HEK293 (cell line): Measurements from ENCODE around the gene PLEKHG5.
"Not testable (repeated sequence)": the region's sequence is repeated elsewhere in the genome, so short reads cannot be mapped to it uniquely, and the experiment has no call there.

ENCODE experiments used
- CTCF ChIA-PET: fragments of 350-600 bp; formaldehyde crosslinking; extraction: SDS; loops from one replicate; lab custom pipeline; 2021; ENCODE audit warnings: antibody characterized with exemption; lab: Yijun Ruan, JAX
- POLR2A ChIA-PET: fragments of 300-600 bp; formaldehyde crosslinking; extraction: SDS; loops from one replicate; lab custom pipeline; 2020; ENCODE audit warnings: antibody characterized with exemption, inconsistent platforms; lab: Yijun Ruan, JAX
- H3K27ac ChIP-seq: fragments of 200-500 bp; sonication (Bioruptor generic); 2 replicates; pipeline ENCODE4 v1.5.1; 2014; ENCODE audit warnings: low read depth, low read length, control low read depth, inconsistent platforms; ENCODE audit errors: extremely low read depth
- H3K36me3 ChIP-seq, 2 experiments: fragments of 200-500 bp in 1 of 2; sonication (Bioruptor generic) in 1 of 2; 1 replicate in 1 of 2; 2 replicates in 1 of 2; pipeline ENCODE4 v1.5.1; 2014 to 2017; ENCODE audit warnings: inconsistent platforms in 2 of 2, low read length in 2 of 2; ENCODE audit not compliant: control insufficient read depth in 2 of 2, insufficient read depth in 1 of 2
- H3K4me1 ChIP-seq: fragments of 200-500 bp; sonication (Bioruptor generic); 2 replicates; pipeline ENCODE4 v1.5.1; 2014; ENCODE audit warnings: mild to moderate bottlenecking, low read length, inconsistent platforms; ENCODE audit not compliant: control insufficient read depth, insufficient read depth
- H3K4me3 ChIP-seq: 2 replicates; pipeline ENCODE4 v1.5.1; 2011; ENCODE audit warnings: low read depth, mild to moderate bottlenecking, control low read depth, low read length, moderate library complexity
- H3K9me3 ChIP-seq: fragments of 200-500 bp; sonication (Bioruptor generic); 2 replicates; pipeline ENCODE4 v1.5.1; 2014; ENCODE audit warnings: low read depth, low read length, inconsistent platforms; ENCODE audit not compliant: control insufficient read depth, insufficient read depth
- GLIS2 ChIP-seq: fragments of 450-650 bp; formaldehyde crosslinking; IDR thresholded peaks from 2 replicates; pipeline ENCODE4 v1.5.1; 2016; ENCODE audit warnings: missing biosample characterization, missing genetic modification characterization
- HOXC10 ChIP-seq: sonication (generic); formaldehyde crosslinking; IDR thresholded peaks from 2 replicates; pipeline ENCODE4 v1.8.1; 2023; ENCODE audit warnings: mild to moderate bottlenecking, missing genetic modification reagents
- KLF1 ChIP-seq: fragments of 450-650 bp; formaldehyde crosslinking; IDR thresholded peaks from 2 replicates; pipeline ENCODE4 v1.5.1; 2016; ENCODE audit warnings: missing biosample characterization, missing genetic modification characterization
- SP3 ChIP-seq: fragments of 450-650 bp; formaldehyde crosslinking; IDR thresholded peaks from 2 replicates; pipeline ENCODE4 v1.5.1; 2016; ENCODE audit warnings: missing biosample characterization, missing genetic modification characterization
- ZBTB8A ChIP-seq: fragments of 450-650 bp; formaldehyde crosslinking; IDR thresholded peaks from 2 replicates; pipeline ENCODE4 v1.5.1; 2016; ENCODE audit warnings: missing biosample characterization, missing genetic modification characterization
- ZIC2 ChIP-seq: fragments of 450-650 bp; formaldehyde crosslinking; IDR thresholded peaks from 2 replicates; pipeline ENCODE4 v1.5.1; 2016; ENCODE audit warnings: missing biosample characterization, missing genetic modification characterization
- ZNF146 ChIP-seq: fragments of 450-650 bp; formaldehyde crosslinking; IDR thresholded peaks from 2 replicates; pipeline ENCODE4 v1.5.1; 2016; ENCODE audit warnings: missing biosample characterization, missing genetic modification characterization
- ZNF341 ChIP-seq: fragments of 450-650 bp; formaldehyde crosslinking; IDR thresholded peaks from 2 replicates; pipeline ENCODE4; 2016; ENCODE audit warnings: low read depth, missing biosample characterization, missing genetic modification characterization
- ZNF433 ChIP-seq: fragments of 450-650 bp; formaldehyde crosslinking; IDR thresholded peaks from 2 replicates; pipeline ENCODE4 v1.5.1; 2016; ENCODE audit warnings: missing biosample characterization, missing genetic modification characterization, low read depth
- ZNF560 ChIP-seq: fragments of 450-650 bp; formaldehyde crosslinking; IDR thresholded peaks from 2 replicates; pipeline ENCODE4 v1.5.1; 2017; ENCODE audit warnings: missing biosample characterization, missing genetic modification characterization, borderline replicate concordance
- ZNF623 ChIP-seq: fragments of 450-650 bp; formaldehyde crosslinking; IDR thresholded peaks from 2 replicates; pipeline ENCODE4 v1.5.1; 2016; ENCODE audit warnings: missing biosample characterization, missing genetic modification characterization
- ZNF707 ChIP-seq: fragments of 450-650 bp; formaldehyde crosslinking; IDR thresholded peaks from 2 replicates; pipeline ENCODE4 v1.5.1; 2016; ENCODE audit warnings: missing biosample characterization, missing genetic modification characterization
- TF ChIP-seq, protein P1 (sequence below): fragments of 450-650 bp; formaldehyde crosslinking; optimal IDR thresholded peaks from 2 replicates; pipeline ENCODE3; 2016; ENCODE audit warnings: missing biosample characterization, mild to moderate bottlenecking, missing genetic modification characterization
- TF ChIP-seq, protein P2 (sequence below): IDR thresholded peaks from 2 replicates; pipeline ENCODE4 v1.6.1; 2011; ENCODE audit warnings: mild to moderate bottlenecking, low read depth, low read length, borderline replicate concordance

Gene PLEKHG5

GRCh38 chr1:6447818-6448748 is 43.4 kb downstream of the PLEKHG5 start (continued):
- TF ChIP-seq SP3 (tag by site-specific recombination) (0 out of 2 replicates have a peak, but pooled peaks have one; percentile 12), ZNF560 (no peak), ZNF341 (tag by site-specific recombination) (0 out of 2 replicates have a peak, but pooled peaks have one; percentile 13), HOXC10 (CRISPR knock-in tag) (no peak)
- TF ChIP-seq, protein P1, sequence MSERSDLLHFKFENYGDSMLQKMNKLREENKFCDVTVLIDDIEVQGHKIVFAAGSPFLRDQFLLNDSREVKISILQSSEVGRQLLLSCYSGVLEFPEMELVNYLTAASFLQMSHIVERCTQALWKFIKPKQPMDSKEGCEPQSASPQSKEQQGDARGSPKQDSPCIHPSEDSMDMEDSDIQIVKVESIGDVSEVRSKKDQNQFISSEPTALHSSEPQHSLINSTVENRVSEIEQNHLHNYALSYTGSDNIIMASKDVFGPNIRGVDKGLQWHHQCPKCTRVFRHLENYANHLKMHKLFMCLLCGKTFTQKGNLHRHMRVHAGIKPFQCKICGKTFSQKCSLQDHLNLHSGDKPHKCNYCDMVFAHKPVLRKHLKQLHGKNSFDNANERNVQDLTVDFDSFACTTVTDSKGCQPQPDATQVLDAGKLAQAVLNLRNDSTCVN (tag by site-specific recombination), result peak; percentile 37

DNA sequence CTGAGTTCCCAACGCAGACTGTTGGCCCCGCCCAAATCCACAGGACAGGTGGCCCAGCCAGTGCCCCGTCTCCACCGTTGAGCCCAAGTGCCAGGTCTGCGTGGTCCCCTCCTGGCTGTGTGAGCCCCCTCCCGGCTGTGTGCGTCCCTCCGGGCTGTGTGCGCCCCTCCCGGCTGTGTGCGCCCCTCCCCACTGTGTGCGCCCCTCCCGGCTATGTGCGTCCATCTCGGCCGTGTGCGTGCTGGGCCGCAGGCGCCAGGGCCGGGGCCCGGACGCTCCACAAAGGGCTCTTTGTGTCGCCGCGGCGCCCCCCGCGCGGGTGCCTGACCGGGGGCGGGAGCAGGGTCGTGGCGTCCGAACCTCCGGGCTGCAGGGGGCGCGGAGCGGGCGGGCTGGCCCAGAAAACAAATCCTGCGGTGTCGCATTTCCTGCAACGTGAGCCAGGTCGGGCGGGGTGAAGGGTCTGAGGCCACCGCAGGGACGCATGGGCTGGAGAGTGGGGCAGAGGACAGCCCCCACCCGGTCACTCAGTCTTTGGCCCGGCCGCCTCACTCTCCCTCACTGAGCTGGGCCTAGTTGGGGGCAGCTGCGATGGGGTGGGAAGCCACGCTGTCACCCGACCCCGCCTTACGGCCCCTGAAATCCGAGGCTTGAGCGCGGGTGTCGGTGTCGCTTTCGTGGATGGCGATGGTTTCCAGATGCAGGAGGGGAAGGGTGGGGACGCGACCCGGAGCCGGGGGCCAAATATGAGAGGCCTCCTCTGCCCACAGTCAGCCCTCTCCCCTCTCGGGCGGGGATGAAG is 44.2 kb downstream of the PLEKHG5 start:
- Histone ChIP-seq H3K36me3 (no peaks in the 10 kb centered on the region), H3K27ac (no peak overlapping the region), H3K9me3 (no peaks in the 10 kb centered on the region), H3K4me1 (no peaks in the 10 kb centered on the region), H3K4me3 (no peak overlapping the region)
- ChIA-PET CTCF (no interaction called here), POLR2A (no interaction called here)
- peak; percentile 77 for TF ChIP-seq KLF1 (tag by site-specific recombination)
- TF ChIP-seq ZBTB8A (tag by site-specific recombination), result no peak
- TF ChIP-seq ZNF146 (tag by site-specific recombination), result no peak

DNA sequence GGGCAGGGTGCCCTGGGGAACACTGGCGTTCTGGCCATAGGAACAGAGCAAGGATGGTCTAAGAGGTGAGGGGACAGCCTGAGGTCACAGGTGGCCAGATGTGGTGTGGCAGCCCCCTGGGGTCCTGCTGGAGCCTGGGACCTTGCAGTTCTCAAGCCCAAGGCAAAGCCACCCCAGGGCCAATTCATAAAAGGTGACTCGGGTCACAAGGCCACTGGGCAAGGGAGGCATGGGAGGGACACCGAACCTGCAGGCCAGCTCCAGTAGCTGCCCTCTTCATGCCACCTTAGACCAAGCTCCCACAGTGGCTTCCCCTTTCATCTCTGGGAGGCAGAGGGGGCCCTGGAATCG is 44.8 kb downstream of the PLEKHG5 start:
- ChIA-PET POLR2A (no interaction called here), CTCF (no interaction called here)
- Histone ChIP-seq H3K4me3 (no peak overlapping the region), H3K9me3 (no peaks in the 10 kb centered on the region), H3K27ac (no peak overlapping the region), H3K36me3 (no peaks in the 10 kb centered on the region), H3K4me1 (no peaks in the 10 kb centered on the region)
- no peak for TF ChIP-seq ZNF707 (tag by site-specific recombination)
- TF ChIP-seq ZNF433 (tag by site-specific recombination), result no peak
- TF ChIP-seq, protein P2, sequence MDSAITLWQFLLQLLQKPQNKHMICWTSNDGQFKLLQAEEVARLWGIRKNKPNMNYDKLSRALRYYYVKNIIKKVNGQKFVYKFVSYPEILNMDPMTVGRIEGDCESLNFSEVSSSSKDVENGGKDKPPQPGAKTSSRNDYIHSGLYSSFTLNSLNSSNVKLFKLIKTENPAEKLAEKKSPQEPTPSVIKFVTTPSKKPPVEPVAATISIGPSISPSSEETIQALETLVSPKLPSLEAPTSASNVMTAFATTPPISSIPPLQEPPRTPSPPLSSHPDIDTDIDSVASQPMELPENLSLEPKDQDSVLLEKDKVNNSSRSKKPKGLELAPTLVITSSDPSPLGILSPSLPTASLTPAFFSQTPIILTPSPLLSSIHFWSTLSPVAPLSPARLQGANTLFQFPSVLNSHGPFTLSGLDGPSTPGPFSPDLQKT, result no peak
- TF ChIP-seq ZNF623, result no peak

DNA sequence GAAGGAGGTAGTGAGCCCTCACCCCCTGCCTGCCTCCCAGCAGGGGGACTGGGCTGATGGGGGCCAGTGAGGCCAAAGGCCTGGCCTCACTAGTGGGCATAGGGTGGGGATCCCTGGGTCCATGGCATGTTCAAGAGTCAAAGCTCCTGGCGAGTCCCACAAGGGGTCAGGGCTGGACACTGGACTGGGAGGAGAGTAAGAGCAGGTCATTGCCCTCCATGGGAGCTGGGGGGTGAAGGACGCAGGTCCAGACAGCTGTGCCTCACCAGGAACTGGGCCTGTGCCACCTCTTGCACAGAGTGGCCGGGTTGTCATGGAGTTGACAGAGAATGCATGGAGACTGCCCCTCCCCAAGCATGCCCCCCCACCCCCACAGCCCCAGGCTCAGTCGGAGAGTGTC is 45.5 kb downstream of the PLEKHG5 start:
- H3K4me1 ChIP-seq, H3K36me3 ChIP-seq, H3K27ac ChIP-seq, H3K4me3 ChIP-seq, POLR2A ChIA-PET, CTCF ChIA-PET, H3K9me3 ChIP-seq: not testable (repeated sequence)
- peak; percentile 45 for TF ChIP-seq GLIS2 (tag by site-specific recombination)
- TF ChIP-seq ZIC2, result peak; percentile 28; the same call in 1 of the 2 replicates
